Bronchial epithelial cell (primary cell): ENCODE results near the gene DHRS12. TPM values are rescaled to one million over a fixed set of nuclear protein-coding genes. Genes with fewer than 3 reads are reported as not detected.
A peak's percentile ranks its signal among the peaks of the same experiment; 100 is the strongest.

Source experiments
- DNase-seq: peaks from one replicate; pipeline ENCODE4 v3.0.0-alpha.2; 2010; ENCODE audit warnings: low read depth
- FAIRE-seq: peaks from 2 replicates; lab custom pipeline; 2011; peaks lifted over from hg19 to GRCh38; lab: Jason Lieb, UNC
- H3K27me3 ChIP-seq: 2 replicates; pipeline ENCODE4 v1.5.1; 2011; ENCODE audit warnings: low read length; ENCODE audit not compliant: control insufficient read depth, insufficient read depth
- H3K36me3 ChIP-seq: 2 replicates; pipeline ENCODE4 v1.5.1; 2011; ENCODE audit warnings: low read length; ENCODE audit not compliant: control insufficient read depth, insufficient read depth
- H3K4me3 ChIP-seq: 2 replicates; pipeline ENCODE4 v1.5.1; 2011; ENCODE audit warnings: mild to moderate bottlenecking, low read depth, low read length, control low read depth
- total RNA-seq: library from RNA; depleted of rRNA; stranded (reverse); fragments of >200 nt; gene quantifications from 2 replicates; pipeline ENCODE4 v1.2.1, GENCODE V29; 2014
- TF ChIP-seq, protein P1 (sequence below): IDR thresholded peaks from 2 replicates; pipeline ENCODE4 v1.5.1; 2011; ENCODE audit warnings: mild to moderate bottlenecking, moderate library complexity, low read length, control low read depth, inconsistent platforms; ENCODE audit not compliant: insufficient read depth, severe bottlenecking

DHRS12 gene
- total RNA-seq, 1 donor from 2014 or later = 2.4 TPM

DNA sequence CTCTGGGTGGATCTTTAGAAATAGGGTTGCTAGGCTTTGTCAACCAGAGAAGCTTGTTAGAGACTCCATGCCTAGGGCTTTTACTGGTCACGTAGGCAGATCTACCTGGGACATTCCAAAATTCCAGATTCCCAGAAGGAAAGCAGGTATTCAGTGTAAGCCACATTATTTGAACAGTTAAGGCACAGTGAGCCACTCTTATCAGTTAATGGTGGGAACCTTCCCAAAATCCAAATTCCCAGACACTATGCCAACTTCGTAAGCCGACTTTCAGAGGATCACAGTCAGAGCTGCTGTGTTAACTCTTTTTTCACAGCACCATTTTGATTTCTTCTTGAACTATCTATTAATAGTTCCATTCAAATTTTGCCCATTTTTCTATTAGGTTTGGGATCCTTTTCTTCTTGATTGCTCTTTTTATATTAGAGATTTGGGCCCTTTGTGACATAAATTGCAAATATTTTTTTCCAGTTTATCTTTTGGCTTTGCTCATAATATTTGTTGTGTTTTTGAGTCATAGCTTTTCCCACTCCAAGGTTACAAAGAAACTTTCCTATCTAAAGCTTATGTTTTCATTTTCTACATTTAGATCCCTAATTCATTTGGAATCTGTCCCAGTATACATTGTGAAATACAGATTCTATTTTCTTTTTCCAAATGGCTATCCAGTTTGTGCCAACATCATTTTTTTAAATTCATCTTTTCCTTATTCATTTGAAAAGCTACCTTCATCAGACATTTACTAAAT is 77.3 kb downstream of the DHRS12 start:
- Histone ChIP-seq H3K36me3 (peaks cover 9% of the 10 kb centered on the region), H3K27me3 (no peaks in the 10 kb centered on the region), H3K4me3 (no peak overlapping the region)
- no peak for FAIRE-seq
- TF ChIP-seq, protein P1, sequence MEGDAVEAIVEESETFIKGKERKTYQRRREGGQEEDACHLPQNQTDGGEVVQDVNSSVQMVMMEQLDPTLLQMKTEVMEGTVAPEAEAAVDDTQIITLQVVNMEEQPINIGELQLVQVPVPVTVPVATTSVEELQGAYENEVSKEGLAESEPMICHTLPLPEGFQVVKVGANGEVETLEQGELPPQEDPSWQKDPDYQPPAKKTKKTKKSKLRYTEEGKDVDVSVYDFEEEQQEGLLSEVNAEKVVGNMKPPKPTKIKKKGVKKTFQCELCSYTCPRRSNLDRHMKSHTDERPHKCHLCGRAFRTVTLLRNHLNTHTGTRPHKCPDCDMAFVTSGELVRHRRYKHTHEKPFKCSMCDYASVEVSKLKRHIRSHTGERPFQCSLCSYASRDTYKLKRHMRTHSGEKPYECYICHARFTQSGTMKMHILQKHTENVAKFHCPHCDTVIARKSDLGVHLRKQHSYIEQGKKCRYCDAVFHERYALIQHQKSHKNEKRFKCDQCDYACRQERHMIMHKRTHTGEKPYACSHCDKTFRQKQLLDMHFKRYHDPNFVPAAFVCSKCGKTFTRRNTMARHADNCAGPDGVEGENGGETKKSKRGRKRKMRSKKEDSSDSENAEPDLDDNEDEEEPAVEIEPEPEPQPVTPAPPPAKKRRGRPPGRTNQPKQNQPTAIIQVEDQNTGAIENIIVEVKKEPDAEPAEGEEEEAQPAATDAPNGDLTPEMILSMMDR = no peak
- DNase-seq = no peak

DNA sequence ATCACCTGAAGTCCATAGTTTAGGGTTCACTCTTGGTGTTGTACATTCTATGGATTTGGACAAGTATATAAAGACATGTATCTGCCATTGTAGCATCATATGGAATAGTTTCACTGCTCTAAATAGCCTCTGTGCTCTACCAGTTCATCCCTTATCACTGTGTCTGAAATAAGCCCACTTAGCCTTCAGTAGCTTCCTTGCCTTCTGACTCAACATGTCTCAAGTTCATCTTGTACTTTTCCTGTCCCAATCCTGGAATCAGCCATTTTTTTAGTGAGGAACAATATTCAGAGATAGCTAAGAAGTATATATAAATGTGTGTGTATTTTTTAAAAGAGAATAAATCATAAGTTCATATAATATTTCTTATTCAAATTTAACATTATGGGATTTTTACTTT is 79.2 kb downstream of the DHRS12 start:
- peaks cover 7% of the 10 kb centered on the region for H3K36me3 ChIP-seq
- H3K27me3 ChIP-seq = no peaks in the 10 kb centered on the region
- no peak overlapping the region for H3K4me3 ChIP-seq
- TF ChIP-seq, protein P1 = no peak
- FAIRE-seq (no peak), DNase-seq (no peak)

DNA sequence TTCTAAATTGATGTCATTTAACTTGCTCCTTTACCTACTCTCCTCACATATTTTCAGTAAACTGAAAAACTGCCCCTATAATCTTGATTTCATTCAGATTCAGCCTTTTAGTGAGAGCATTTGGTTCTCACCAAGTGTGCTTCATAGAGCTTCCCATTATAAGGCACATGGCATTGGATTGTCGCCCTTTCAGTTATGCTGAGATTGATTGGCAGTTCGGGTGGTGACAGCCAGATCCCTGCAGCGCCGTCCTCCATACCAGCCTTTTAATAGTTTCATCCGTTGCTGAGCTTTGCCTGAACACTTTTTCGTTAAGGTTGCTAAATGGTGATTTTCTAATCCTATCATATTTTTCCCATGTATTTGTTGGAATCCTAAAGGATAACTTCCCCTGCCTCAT is 80.4 kb downstream of the DHRS12 start:
- DNase-seq (no peak), FAIRE-seq (no peak)
- Histone ChIP-seq H3K4me3 (no peak overlapping the region), H3K36me3 (peaks cover 8% of the 10 kb centered on the region), H3K27me3 (no peaks in the 10 kb centered on the region)
- TF ChIP-seq, protein P1 = no peak

DNA sequence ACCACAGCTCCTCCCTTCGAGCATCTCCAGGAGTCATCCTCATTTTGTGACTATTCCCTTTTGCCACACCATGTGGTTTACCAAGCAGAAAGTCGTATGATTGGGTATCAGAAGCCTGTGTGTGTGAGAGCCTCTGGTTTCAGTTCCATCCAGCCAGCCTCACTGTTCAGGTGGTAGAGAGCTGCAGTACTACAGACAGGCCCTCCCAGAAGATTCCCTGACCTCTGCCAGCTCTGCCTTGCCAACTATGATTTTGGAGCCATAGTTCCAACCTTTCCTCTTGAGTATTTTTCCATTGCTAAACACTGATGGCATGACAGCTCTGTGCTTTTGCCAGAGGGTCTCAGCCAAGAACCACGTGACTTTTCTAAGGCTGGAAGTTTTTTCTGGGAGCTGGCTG is 82.5 kb downstream of the DHRS12 start:
- Histone ChIP-seq H3K27me3 (no peaks in the 10 kb centered on the region), H3K4me3 (no peak overlapping the region), H3K36me3 (peaks cover 5% of the 10 kb centered on the region)
- no peak for DNase-seq
- TF ChIP-seq, protein P1 = no peak
- no peak for FAIRE-seq

DNA sequence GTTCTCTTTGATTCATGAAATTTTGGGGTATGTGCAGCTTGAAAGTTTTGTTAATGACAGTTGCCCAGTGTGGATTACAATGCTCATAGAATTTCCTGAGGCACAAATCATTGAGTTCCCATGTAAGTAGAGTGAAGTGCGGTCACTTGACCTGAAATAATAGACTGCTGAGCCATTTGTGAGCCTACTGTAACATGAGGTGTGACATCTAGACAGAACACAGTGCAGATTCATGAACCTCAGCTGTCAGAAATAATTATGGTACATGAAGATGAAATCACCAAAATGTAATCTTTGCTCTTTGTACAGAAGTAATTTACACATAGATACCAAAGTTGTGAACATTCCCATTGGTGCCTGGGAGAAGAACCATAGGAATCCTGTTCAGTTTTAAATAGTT is 84.6 kb downstream of the DHRS12 start:
- no peaks in the 10 kb centered on the region for H3K27me3 ChIP-seq
- TF ChIP-seq, protein P1 = no peak
- H3K4me3 ChIP-seq = no peak overlapping the region
- peaks cover 5% of the 10 kb centered on the region for H3K36me3 ChIP-seq
- no peak for DNase-seq
- FAIRE-seq = peak; percentile 75

Other genes starting within 250 kb of the DHRS12 start
- 11.3 and 19.5 TPM in 2 replicates for gene WDFY2, start 219.7 kb downstream of the DHRS12 start, total RNA-seq
- not detected in 2 replicates for gene TMEM272, start 41.0 kb upstream of the DHRS12 start, total RNA-seq
- not detected in 2 replicates for gene CCDC70, start 57.8 kb upstream of the DHRS12 start, total RNA-seq
- 3.9 and 8.7 TPM in 2 replicates for gene ATP7B, start 207.3 kb upstream of the DHRS12 start, total RNA-seq
- gene ALG11, start 208.2 kb upstream of the DHRS12 start, total RNA-seq = 17.5 and 24.5 TPM in 2 replicates
- 10.6 and 10.8 TPM in 2 replicates for gene UTP14C, start 220.5 kb upstream of the DHRS12 start, total RNA-seq